IMR-90 (cell line): ENCODE results near the gene MTFR1L. TPM values are rescaled to one million over a fixed set of nuclear protein-coding genes. Genes with fewer than 3 reads are reported as not detected.

Experiments used
- ATAC-seq: fragments of 200-7000 bp; cut with Tn5 transposase; 2 replicates; pipeline ENCODE4 v1.9.1; 2020; ENCODE audit warnings: low read depth, mild to moderate bottlenecking, moderate library complexity
- BruUV-seq: library from RNA; stranded (reverse); fragments of 400-500 nt; replicated peaks from 2 replicates; lab custom pipeline; 2021; lab: Mats Ljungman, UMichigan
- CTCF ChIA-PET: fragments of 300-600 bp; formaldehyde crosslinking; extraction: SDS; loops from one replicate; lab custom pipeline; 2021; ENCODE audit warnings: antibody characterized with exemption; lab: Yijun Ruan, JAX
- POLR2A ChIA-PET: fragments of 300-600 bp; sonication (Branson Sonifier 250); formaldehyde crosslinking; loops from one replicate; lab custom pipeline; 2022; ENCODE audit warnings: antibody characterized with exemption; ENCODE audit not compliant: unreplicated experiment; lab: Charles Lee
- DNase-seq: peaks from one replicate; pipeline ENCODE4 v3.0.0; 2013
- H2AFZ ChIP-seq: replicated peaks from 2 replicates; pipeline ENCODE3; 2013; ENCODE audit warnings: low read length, mild to moderate bottlenecking; ENCODE audit not compliant: poor library complexity
- H2AK5ac ChIP-seq: 2 replicates; pipeline ENCODE4 v1.6.1; 2013; ENCODE audit warnings: low read depth, low read length, inconsistent platforms
- H2AK9ac ChIP-seq: replicated peaks from 2 replicates; pipeline ENCODE3; 2013; ENCODE audit warnings: mild to moderate bottlenecking, low read depth, low read length, moderate library complexity; ENCODE audit not compliant: poor library complexity
- H2BK120ac ChIP-seq: 2 replicates; pipeline ENCODE4 v1.6.1; 2013; ENCODE audit warnings: low read depth, low read length, inconsistent platforms
- H2BK15ac ChIP-seq: 3 replicates; pipeline ENCODE4 v1.6.1; 2013; ENCODE audit warnings: low read depth, low read length, inconsistent platforms
- H2BK20ac ChIP-seq: 2 replicates; pipeline ENCODE4 v1.6.1; 2013; ENCODE audit warnings: low read depth, mild to moderate bottlenecking, inconsistent platforms, low read length, moderate library complexity
- H2BK5ac ChIP-seq: 2 replicates; pipeline ENCODE4 v1.6.1; 2013; ENCODE audit warnings: mild to moderate bottlenecking, low read depth, low read length, inconsistent platforms; ENCODE audit not compliant: poor library complexity, severe bottlenecking
- H3K14ac ChIP-seq: replicated peaks from 2 replicates; pipeline ENCODE4 v1.6.1; 2013; ENCODE audit warnings: low read depth, low read length, inconsistent platforms
- H3K18ac ChIP-seq: 2 replicates; pipeline ENCODE4 v1.6.1; 2013; ENCODE audit warnings: low read depth, low read length, control low read depth
- H3K23ac ChIP-seq: 2 replicates; pipeline ENCODE4 v1.6.1; 2013; ENCODE audit warnings: low read depth, low read length, inconsistent platforms
- H3K27ac ChIP-seq: 2 replicates; pipeline ENCODE4 v1.5.1; 2013; ENCODE audit warnings: mild to moderate bottlenecking, control low read depth, low read length; ENCODE audit not compliant: insufficient read depth
- H3K27me3 ChIP-seq: 2 replicates; pipeline ENCODE4 v1.6.1; 2013; ENCODE audit warnings: low read length; ENCODE audit not compliant: control insufficient read depth, insufficient read depth
- H3K36me3 ChIP-seq: 2 replicates; pipeline ENCODE4 v1.6.1; 2013; ENCODE audit warnings: low read length, mixed read lengths; ENCODE audit not compliant: control insufficient read depth, insufficient read depth
- H3K4ac ChIP-seq: 2 replicates; pipeline ENCODE4 v1.6.1; 2013; ENCODE audit warnings: low read depth, low read length, inconsistent platforms
- H3K4me1 ChIP-seq: 2 replicates; pipeline ENCODE4 v1.6.1; 2013; ENCODE audit warnings: low read length, mixed read lengths; ENCODE audit not compliant: control insufficient read depth, insufficient read depth
- H3K4me2 ChIP-seq: 2 replicates; pipeline ENCODE4 v1.6.1; 2013; ENCODE audit warnings: low read depth, mild to moderate bottlenecking, control low read depth, low read length, moderate library complexity
- H3K4me3 ChIP-seq: 2 replicates; pipeline ENCODE4 v1.5.1; 2013; ENCODE audit warnings: low read depth, mild to moderate bottlenecking, control low read depth, low read length, moderate library complexity; ENCODE audit not compliant: insufficient read depth
- H3K56ac ChIP-seq: 2 replicates; pipeline ENCODE4 v1.6.1; 2013; ENCODE audit warnings: low read length, inconsistent platforms; ENCODE audit not compliant: insufficient read depth; ENCODE audit errors: extremely low read depth
- H3K79me1 ChIP-seq, 2 experiments: 2 replicates each; pipeline ENCODE4 v1.6.1; 2013; ENCODE audit warnings: low read length in 2 of 2, inconsistent platforms in 1 of 2, low read depth in 1 of 2
- H3K9ac ChIP-seq: 2 replicates; pipeline ENCODE4 v1.6.1; 2013; ENCODE audit warnings: low read depth, low read length, control low read depth
- H3K9me1 ChIP-seq: 2 replicates; pipeline ENCODE4 v1.6.1; 2013; ENCODE audit warnings: low read length, inconsistent platforms; ENCODE audit not compliant: insufficient read depth
- H3K9me3 ChIP-seq: 2 replicates; pipeline ENCODE4 v1.6.1; 2013; ENCODE audit warnings: low read length; ENCODE audit not compliant: control insufficient read depth, insufficient read depth
- H4K20me1 ChIP-seq: 2 replicates; pipeline ENCODE4 v1.6.1; 2013; ENCODE audit warnings: low read length, inconsistent platforms; ENCODE audit not compliant: insufficient read depth
- H4K5ac ChIP-seq: 2 replicates; pipeline ENCODE4 v1.6.1; 2013; ENCODE audit warnings: mild to moderate bottlenecking, low read depth, low read length, control low read depth
- H4K8ac ChIP-seq, 2 experiments: 2 replicates each; pipeline ENCODE4 v1.6.1; 2013; ENCODE audit warnings: low read depth in 2 of 2, low read length in 2 of 2, control low read depth in 1 of 2, inconsistent platforms in 1 of 2
- H4K91ac ChIP-seq: 2 replicates; pipeline ENCODE4 v1.6.1; 2013; ENCODE audit warnings: low read depth, low read length, inconsistent platforms; ENCODE audit not compliant: insufficient read depth
- CEBPB ChIP-seq: IDR thresholded peaks from 2 replicates; pipeline ENCODE4 v1.6.1; 2012; ENCODE audit warnings: low read depth, low read length, improper control_type of control experiment
- CHD1 ChIP-seq: IDR thresholded peaks from 2 replicates; pipeline ENCODE4 v1.6.1; 2012; ENCODE audit warnings: low read depth, low read length, improper control_type of control experiment
- CTCF ChIP-seq: conservative IDR thresholded peaks from 2 replicates; pipeline ENCODE4 v1.5.1; 2012; ENCODE audit warnings: mild to moderate bottlenecking, low read depth, low read length, improper control_type of control experiment
- ELK1 ChIP-seq: fragments of 150-350 bp; IDR thresholded peaks from 2 replicates; pipeline ENCODE4 v1.6.1; 2016; ENCODE audit warnings: low read depth, mild to moderate bottlenecking, low read length, moderate library complexity, borderline replicate concordance
- FOS ChIP-seq: fragments of 150-350 bp; IDR thresholded peaks from 2 replicates; pipeline ENCODE4 v1.6.1; 2016; ENCODE audit warnings: low read depth, low read length
- MAFK ChIP-seq: IDR thresholded peaks from 2 replicates; pipeline ENCODE4 v1.6.1; 2012; ENCODE audit warnings: low read depth, low read length, improper control_type of control experiment
- MXI1 ChIP-seq: IDR thresholded peaks from 2 replicates; pipeline ENCODE4 v1.6.1; 2012; ENCODE audit warnings: low read depth, mild to moderate bottlenecking, low read length, moderate library complexity, borderline replicate concordance
- NFE2L2 ChIP-seq: fragments of 150-350 bp; IDR thresholded peaks from 2 replicates; pipeline ENCODE4 v1.6.1; 2016; ENCODE audit warnings: low read depth, mild to moderate bottlenecking, low read length
- POLR2A ChIP-seq: IDR thresholded peaks from 2 replicates; pipeline ENCODE4 v1.6.1; 2012; ENCODE audit warnings: mild to moderate bottlenecking, low read depth, low read length
- RAD21 ChIP-seq: IDR thresholded peaks from 2 replicates; pipeline ENCODE4 v1.6.1; 2012; ENCODE audit warnings: low read length, improper control_type of control experiment
- RFX5 ChIP-seq: IDR thresholded peaks from 2 replicates; pipeline ENCODE4 v1.8.0; 2012; ENCODE audit warnings: low read depth, mild to moderate bottlenecking, low read length, moderate library complexity
- SMC3 ChIP-seq: fragments of 150-350 bp; IDR thresholded peaks from 2 replicates; pipeline ENCODE4 v1.6.1; 2016; ENCODE audit warnings: low read depth, mild to moderate bottlenecking, antibody characterized with exemption, low read length, moderate library complexity
- USF2 ChIP-seq: fragments of 150-350 bp; IDR thresholded peaks from 2 replicates; pipeline ENCODE4 v1.6.1; 2017; ENCODE audit warnings: mild to moderate bottlenecking, antibody characterized with exemption, low read length, low read depth
- WGBS, 2 experiments: methylation state at CpG; one replicate each; pipeline versions ENCODE4 v1.1.5 to v1.1.7; 2013; ENCODE audit warnings: missing lambda C conversion rate in 2 of 2; ENCODE audit not compliant: insufficient read length in 1 of 2; ENCODE audit errors: extremely low coverage in 2 of 2; 5-methylcytosine and 5-hydroxymethylcytosine counted together
- dilution Hi-C: fragments of 300-500 bp; cut with HindIII; formaldehyde crosslinking; loops from one replicate; pipeline ENCODE4 v1.14.3; 2018; ENCODE audit warnings: low sequenced_read_pairs; ENCODE audit not compliant: unreplicated experiment
- in situ Hi-C: fragments of 300-500 bp; cut with MboI; formaldehyde crosslinking; loops from 3 replicates; pipeline ENCODE4 v1.14.3; 2019; ENCODE audit warnings: low sequenced_read_pairs, inconsistent platforms, mixed read lengths
- intact Hi-C: fragments of 100-400 bp; cut with micrococcal nuclease; formaldehyde crosslinking; loops from 2 replicates; pipeline ENCODE4 v1.10.0; 2022
- polyA plus RNA-seq, 3 experiments: library from polyadenylated mRNA; depleted of rRNA; stranded (reverse); fragments of >200 nt; gene quantifications; 2 replicates each; pipeline ENCODE4 v1.2.3, GENCODE V29; 2012; ENCODE audit warnings: low replicate concordance in 1 of 3
- total RNA-seq: library from RNA; depleted of rRNA; stranded (reverse); fragments of >200 nt; gene quantifications from 2 replicates; pipeline ENCODE4 v1.2.3, GENCODE V29; 2012

MTFR1L gene
- total and polyA plus RNA-seq, 2 of the 4 experiments (the other 2 are of a cell fraction) = 69.1 to 69.7 TPM

DNA sequence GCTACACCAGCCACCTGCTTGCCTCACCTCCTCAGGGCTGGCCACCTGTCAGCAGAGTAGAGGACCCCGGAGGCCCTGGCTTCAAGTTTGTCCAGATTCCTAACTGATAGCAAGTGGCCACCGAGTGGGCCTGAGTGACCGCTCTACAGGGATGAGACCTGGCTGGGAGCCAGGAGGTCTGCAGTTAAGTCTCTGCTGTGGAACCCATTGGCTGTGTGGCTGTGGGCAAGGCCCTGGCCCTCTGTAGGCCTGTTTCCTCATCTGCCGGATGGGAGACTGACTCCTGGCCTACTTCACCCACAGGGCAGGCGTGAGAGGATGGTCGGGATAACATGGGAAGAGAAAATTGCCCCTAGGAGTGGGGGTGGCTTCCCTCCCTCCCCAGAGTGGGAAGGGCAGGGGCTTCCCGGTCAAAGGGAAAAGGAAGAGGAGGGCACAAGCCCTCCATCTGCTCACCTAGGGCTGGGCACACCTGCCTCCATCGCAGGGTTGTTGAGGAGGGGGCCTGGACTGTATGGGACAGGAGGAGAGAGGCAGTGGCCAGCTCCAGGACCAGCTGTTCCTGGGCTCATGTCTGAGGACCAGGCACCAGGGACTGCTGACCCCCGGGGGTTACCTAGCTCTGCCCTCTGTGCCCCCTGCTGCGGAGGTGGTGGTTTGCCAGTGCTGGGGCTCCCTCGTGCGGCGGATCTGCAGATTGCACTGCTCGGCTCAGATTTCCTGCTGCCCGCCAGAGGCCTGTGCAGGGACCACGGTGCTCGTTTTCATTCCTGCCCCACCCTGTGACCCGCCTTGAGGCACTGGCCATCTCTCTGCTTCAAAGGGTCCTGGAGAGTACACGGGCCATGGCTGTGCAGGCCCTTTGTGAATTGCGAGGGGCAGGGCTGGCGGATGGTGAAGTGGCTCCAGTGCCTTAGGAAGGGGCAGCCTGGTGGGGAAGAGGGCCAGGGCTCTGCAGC, 9.1 kb upstream of the MTFR1L start:
- Histone ChIP-seq H2BK120ac (no peak overlapping the region), H2AK9ac (peak overlapping the region; percentile 93), H2AFZ (peak overlapping the region; percentile 59), H2BK20ac (no peak overlapping the region), H2BK5ac (no peak overlapping the region), H4K5ac (no peak overlapping the region), H3K4ac (no peak overlapping the region), H2BK15ac (no peak overlapping the region), H3K23ac (no peak overlapping the region), H3K9ac (no peak overlapping the region), H3K27me3 (no peaks in the 10 kb centered on the region), H3K4me2 (no peak overlapping the region), H3K4me1 (peaks cover 6% of the 10 kb centered on the region), H3K14ac (no peak overlapping the region), H3K56ac (no peak overlapping the region), H4K8ac (peak overlapping the region in 1 of 2 experiments; percentile 74; a peak in 1 of 4 replicates), H3K36me3 (peaks cover 63% of the 10 kb centered on the region), H3K27ac (no peak overlapping the region), H3K4me3 (no peak overlapping the region), H3K9me3 (no peaks in the 10 kb centered on the region), H3K18ac (no peak overlapping the region), H2AK5ac (peak overlapping the region; percentile 69), H3K9me1 (no peaks in the 10 kb centered on the region), H4K20me1 (peaks cover 19% of the 10 kb centered on the region), H3K79me1 (peaks cover 0 to 11% of the 10 kb centered on the region in 2 experiments; a peak in 2 of 4 replicates), H4K91ac (no peak overlapping the region)
- ChIA-PET CTCF (interaction anchor here (1.5 kb wide), 1 partner anchor 202 kb away, joined by 6 read pairs; no protein-coding TSS in a partner anchor), POLR2A (no interaction called here)
- BruUV-seq = no TSS peak
- WGBS, 2 experiments = 25% methylated on average over 13 of the region's 21 CpGs; no CpG with 5 or more reads in 1 of the 2 experiments
- peak; percentile 35 for DNase-seq
- intact Hi-C loops = loop anchor here (10.0 kb wide), 1 partner anchor 566 kb away; the partner anchor contains the start of gene RSRP1
- peak; percentile 88 for ATAC-seq
- in situ Hi-C loops = loop anchor here (25.0 kb wide), 2 partner anchors 398 to 573 kb away; partner anchors contain the start of genes RHCE, RSRP1 and SYF2
- dilution Hi-C loops = no loop called here
- peak; percentile 92 for TF ChIP-seq RAD21
- TF ChIP-seq ELK1 = no peak
- peak; percentile 36; the same call in 1 of the 2 replicates for TF ChIP-seq POLR2A
- TF ChIP-seq MXI1 = no peak
- TF ChIP-seq CHD1 = no peak
- TF ChIP-seq USF2 = no peak
- no peak for TF ChIP-seq CEBPB
- TF ChIP-seq MAFK = no peak
- TF ChIP-seq FOS = no peak
- TF ChIP-seq RFX5 = no peak
- TF ChIP-seq NFE2L2 = no peak
- peak; percentile 88 for TF ChIP-seq CTCF
- TF ChIP-seq SMC3 = peak; percentile 76
